Measurements from ENCODE around the gene ACOX1. TPM values are rescaled to one million over a fixed set of nuclear protein-coding genes. Genes with fewer than 3 reads are reported as not detected.
"Not testable (repeated sequence)": the region's sequence is repeated elsewhere in the genome, so short reads cannot be mapped to it uniquely, and the experiment has no call there.

Gene ACOX1
- total and polyA plus RNA-seq, 12 donors = 11.1 to 105 (median 92.1) TPM

- Histone ChIP-seq H3K4me1 (peaks cover 0 to 77% (median 47%) of the 10 kb centered on the region in 9 donors), H3K9me3 (no peaks in the 10 kb centered on the region), H3K36me3 (peaks cover 0 to 13% (median 0%) of the 10 kb centered on the region in 9 donors), H3K27ac (peak overlapping the region; percentile 96 to 99 (median 98)), H3K27me3 (no peaks in the 10 kb centered on the region), H3K4me3 (peak overlapping the region; percentile 70 to 97 (median 82))
- no peak for DNase-seq
- ATAC-seq = peak; percentile 12 to 60 (median 37)
- TF ChIP-seq CTCF (IDR thresholded peaks at IDR 0.05) = no peak
- intact Hi-C loops (cut with DNase I) = loop anchor here in 4 of 10 donors (1.0 to 10.0 kb wide), 5 partner anchors 37 to 75 kb away; partner anchors contain the start of genes FBF1 (in 1 of the 4) and MRPL38 (in 1 of the 4)
- WGBS, 2 donors = 6 to 7% methylated on average over 19 of the region's 19 CpGs
These were observed 780 bp upstream of the ACOX1 start for GRCh38 chr17:75979705-75980187.

- DNase-seq (no peak), ATAC-seq (no peak)
- Histone ChIP-seq H3K27ac (peak overlapping the region in 8 of 10 donors; percentile 0 to 60 (median 46)), H3K27me3 (no peaks in the 10 kb centered on the region), H3K36me3 (peaks cover 0 to 45% (median 11%) of the 10 kb centered on the region in 9 donors), H3K9me3 (no peaks in the 10 kb centered on the region), H3K4me1 (peaks cover 0 to 66% (median 51%) of the 10 kb centered on the region in 9 donors), H3K4me3 (peak overlapping the region in 5 of 10 donors; percentile 2 to 19 (median 10))
- intact Hi-C loops (cut with DNase I) = loop anchor here in 2 of 10 donors (5.0 kb wide), 2 partner anchors 34 to 69 kb away; partner anchors contain the start of gene FBF1 (in 1 of the 2)
- TF ChIP-seq CTCF (IDR thresholded peaks at IDR 0.05) = no peak
- 47 to 51% methylated on average over 9 of the region's 9 CpGs for WGBS, 2 donors
These were observed 2.7 kb downstream of the ACOX1 start for GRCh38 chr17:75976175-75976848.

GRCh38 chr17:75975757-75976174, 3.2 kb downstream of the ACOX1 start:
- intact Hi-C loops (cut with DNase I) = loop anchor here in 2 of 10 donors (5.0 kb wide), 2 partner anchors 33 to 68 kb away; partner anchors contain the start of gene FBF1 (in 1 of the 2)
- H3K27ac ChIP-seq = peak overlapping the region in 9 of 10 donors; percentile 0 to 60 (median 39)
- ATAC-seq (no peak), DNase-seq (no peak)
- H3K27me3 ChIP-seq = no peaks in the 10 kb centered on the region
- H3K9me3 ChIP-seq = no peaks in the 10 kb centered on the region
- H3K4me1 ChIP-seq = peaks cover 0 to 61% (median 45%) of the 10 kb centered on the region in 9 donors
- TF ChIP-seq CTCF (IDR thresholded peaks at IDR 0.05) = no peak
- peak overlapping the region in 5 of 10 donors; percentile 2 to 19 (median 10) for H3K4me3 ChIP-seq
- WGBS, 2 donors = 60 to 62% methylated on average over 5 of the region's 5 CpGs
- H3K36me3 ChIP-seq = peaks cover 0 to 51% (median 11%) of the 10 kb centered on the region in 9 donors

- DNase-seq, ATAC-seq, H3K9me3 ChIP-seq, H3K27me3 ChIP-seq, H3K4me3 ChIP-seq: not testable (repeated sequence)
- intact Hi-C loops (cut with DNase I) = loop anchor here in 2 of 10 donors (5.0 kb wide), 2 partner anchors 33 to 68 kb away; partner anchors contain the start of gene FBF1 (in 1 of the 2)
- H3K27ac ChIP-seq = peak overlapping the region in 8 of 10 donors; percentile 1 to 60 (median 46)
- 93 to 96% methylated on average over 6 of the region's 6 CpGs for WGBS, 2 donors
- H3K36me3 ChIP-seq = peaks cover 0 to 56% (median 11%) of the 10 kb centered on the region in 9 donors
- peaks cover 0 to 59% (median 44%) of the 10 kb centered on the region in 9 donors for H3K4me1 ChIP-seq
These were observed 3.8 kb downstream of the ACOX1 start for GRCh38 chr17:75975187-75975586.
